Body of pancreas (tissue), 4 donors: ENCODE data around the gene SBF2.
"Not testable (repeated sequence)": the region's sequence is repeated elsewhere in the genome, so short reads cannot be mapped to it uniquely, and the experiment has no call there.

Experiments used
- POLR2A ChIP-seq, 3 donors: fragments of 450-650 bp; IDR thresholded peaks; one replicate each; pipeline ENCODE4 v1.6.1; 2016; ENCODE audit warnings: antibody characterized with exemption in 3 of 3, mild to moderate bottlenecking in 2 of 3
- TF ChIP-seq, protein P1 (sequence below), 7 experiments: fragments of 450-650 bp in 4 of 7; fragments of 200-600 bp in 3 of 7; sonication (generic) in 3 of 7; IDR thresholded peaks; one replicate each; pipeline ENCODE4 v1.5.1; 2016 to 2019; ENCODE audit warnings: antibody characterized with exemption in 7 of 7

DNA sequence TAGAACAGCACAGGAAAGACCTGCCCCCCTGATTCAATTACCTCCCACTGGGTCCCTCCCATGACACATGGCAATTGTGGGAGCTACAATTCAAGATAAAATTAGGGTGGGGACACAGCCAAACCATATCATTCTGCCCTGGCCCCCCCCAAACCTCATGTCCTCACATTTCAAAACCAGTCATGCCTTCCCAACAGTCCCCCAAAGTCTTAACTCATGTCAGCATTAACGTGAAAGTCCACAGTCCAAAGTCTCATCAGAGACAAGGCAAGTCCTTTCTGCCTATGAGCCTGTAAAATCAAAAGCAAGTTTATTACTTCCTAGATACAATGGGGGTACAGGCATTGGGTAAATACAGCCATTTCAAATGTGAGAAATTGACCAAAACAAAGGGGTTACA, 159.8 kb downstream of the SBF2 start:
- TF ChIP-seq, protein P1, sequence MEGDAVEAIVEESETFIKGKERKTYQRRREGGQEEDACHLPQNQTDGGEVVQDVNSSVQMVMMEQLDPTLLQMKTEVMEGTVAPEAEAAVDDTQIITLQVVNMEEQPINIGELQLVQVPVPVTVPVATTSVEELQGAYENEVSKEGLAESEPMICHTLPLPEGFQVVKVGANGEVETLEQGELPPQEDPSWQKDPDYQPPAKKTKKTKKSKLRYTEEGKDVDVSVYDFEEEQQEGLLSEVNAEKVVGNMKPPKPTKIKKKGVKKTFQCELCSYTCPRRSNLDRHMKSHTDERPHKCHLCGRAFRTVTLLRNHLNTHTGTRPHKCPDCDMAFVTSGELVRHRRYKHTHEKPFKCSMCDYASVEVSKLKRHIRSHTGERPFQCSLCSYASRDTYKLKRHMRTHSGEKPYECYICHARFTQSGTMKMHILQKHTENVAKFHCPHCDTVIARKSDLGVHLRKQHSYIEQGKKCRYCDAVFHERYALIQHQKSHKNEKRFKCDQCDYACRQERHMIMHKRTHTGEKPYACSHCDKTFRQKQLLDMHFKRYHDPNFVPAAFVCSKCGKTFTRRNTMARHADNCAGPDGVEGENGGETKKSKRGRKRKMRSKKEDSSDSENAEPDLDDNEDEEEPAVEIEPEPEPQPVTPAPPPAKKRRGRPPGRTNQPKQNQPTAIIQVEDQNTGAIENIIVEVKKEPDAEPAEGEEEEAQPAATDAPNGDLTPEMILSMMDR (IDR thresholded peaks at IDR 0.05): not testable (repeated sequence)
- not testable (repeated sequence) for TF ChIP-seq POLR2A (IDR thresholded peaks at IDR 0.05)
